ENCODE data around the gene MARCHF3.

- TF ChIP-seq CTCF (IDR thresholded peaks at IDR 0.05) (no peak), EP300 (IDR thresholded peaks at IDR 0.05) (no peak)
These were observed 44.1 kb upstream of the MARCHF3 start for GRCh38 chr5:127074466-127074865.

Measured in gastroesophageal sphincter (tissue), 3 donors.